Measurements from ENCODE around the gene PROSER2. TPM values are rescaled to one million over a fixed set of nuclear protein-coding genes. Genes with fewer than 3 reads are reported as not detected.

PROSER2 gene
- total and polyA plus RNA-seq, 2 donors from 2014 or later: 8.1 to 48.2 TPM

GRCh38 chr10:11793762-11794479 lies 29.2 kb upstream of the PROSER2 start:
- DNase-seq (peak in 3 of 5 donors; percentile 38 to 68 (median 51)), FAIRE-seq (no peak)
- H3K27ac ChIP-seq (ENCODE audit: low read depth in 2 of 2, low read length in 2 of 2): peak overlapping the region in 1 of 2 donors; percentile 5
- no peaks in the 10 kb centered on the region for H3K36me3 ChIP-seq (ENCODE audit: control insufficient read depth in 2 of 3, insufficient read depth in 3 of 3, low read length in 3 of 3)
- no peaks in the 10 kb centered on the region for H3K9me3 ChIP-seq (ENCODE audit: control insufficient read depth in 2 of 3, insufficient read depth in 1 of 3, low read length in 3 of 3)
- no peaks in the 10 kb centered on the region for H3K27me3 ChIP-seq (ENCODE audit: control insufficient read depth, insufficient read depth, low read length)
- TF ChIP-seq CTCF (IDR thresholded peaks at IDR 0.05; ENCODE audit: borderline replicate concordance, extremely low read depth, insufficient read depth): no peak
- no peaks in the 10 kb centered on the region for H3K4me1 ChIP-seq (ENCODE audit: control insufficient read depth in 2 of 3, insufficient read depth in 2 of 3, low read depth in 1 of 3, low read length in 3 of 3)
- intact Hi-C loops (cut with DNase I): no loop called here
- no peak overlapping the region for H3K4me3 ChIP-seq (ENCODE audit: low read length in 3 of 3)
- H3K9ac ChIP-seq (ENCODE audit: low read length in 3 of 3): no peak overlapping the region

GRCh38 chr10:11794566-11794965 lies 28.6 kb upstream of the PROSER2 start:
- Histone ChIP-seq H3K4me1 (ENCODE audit: control insufficient read depth in 2 of 3, insufficient read depth in 2 of 3, low read depth in 1 of 3, low read length in 3 of 3) (no peaks in the 10 kb centered on the region), H3K4me3 (ENCODE audit: low read length in 3 of 3) (no peak overlapping the region), H3K9me3 (ENCODE audit: control insufficient read depth in 2 of 3, insufficient read depth in 1 of 3, low read length in 3 of 3) (no peaks in the 10 kb centered on the region), H3K9ac (ENCODE audit: low read length in 3 of 3) (no peak overlapping the region), H3K36me3 (ENCODE audit: control insufficient read depth in 2 of 3, insufficient read depth in 3 of 3, low read length in 3 of 3) (no peaks in the 10 kb centered on the region), H3K27me3 (ENCODE audit: control insufficient read depth, insufficient read depth, low read length) (no peaks in the 10 kb centered on the region), H3K27ac (ENCODE audit: low read depth in 2 of 2, low read length in 2 of 2) (no peak overlapping the region)
- no peak for FAIRE-seq
- no peak for TF ChIP-seq CTCF (IDR thresholded peaks at IDR 0.05; ENCODE audit: borderline replicate concordance, extremely low read depth, insufficient read depth)
- peak in 1 of 5 donors; percentile 30 for DNase-seq
- intact Hi-C loops (cut with DNase I): no loop called here

GRCh38 chr10:11795101-11795920 lies 27.8 kb upstream of the PROSER2 start:
- FAIRE-seq: no peak
- intact Hi-C loops (cut with DNase I): no loop called here
- TF ChIP-seq CTCF (IDR thresholded peaks at IDR 0.05; ENCODE audit: borderline replicate concordance, extremely low read depth, insufficient read depth): no peak
- no peaks in the 10 kb centered on the region for H3K9me3 ChIP-seq (ENCODE audit: control insufficient read depth in 2 of 3, insufficient read depth in 1 of 3, low read length in 3 of 3)
- no peak overlapping the region for H3K4me3 ChIP-seq (ENCODE audit: low read length in 3 of 3)
- H3K9ac ChIP-seq (ENCODE audit: low read length in 3 of 3): no peak overlapping the region
- no peaks in the 10 kb centered on the region for H3K36me3 ChIP-seq (ENCODE audit: control insufficient read depth in 2 of 3, insufficient read depth in 3 of 3, low read length in 3 of 3)
- no peaks in the 10 kb centered on the region for H3K4me1 ChIP-seq (ENCODE audit: control insufficient read depth in 2 of 3, insufficient read depth in 2 of 3, low read depth in 1 of 3, low read length in 3 of 3)
- no peaks in the 10 kb centered on the region for H3K27me3 ChIP-seq (ENCODE audit: control insufficient read depth, insufficient read depth, low read length)
- no peak for DNase-seq
- no peak overlapping the region for H3K27ac ChIP-seq (ENCODE audit: low read depth in 2 of 2, low read length in 2 of 2)

All from kidney (tissue), 14 donors.